GM12878 (cell line): ENCODE results near the gene MAN2C1. TPM values are rescaled to one million over a fixed set of nuclear protein-coding genes. Genes with fewer than 3 reads are reported as not detected.
"Not testable (repeated sequence)": the region's sequence is repeated elsewhere in the genome, so short reads cannot be mapped to it uniquely, and the experiment has no call there.

Source experiments
- ATAC-seq: fragments of 200-7000 bp; cut with Tn5 transposase; 3 replicates; pipeline ENCODE4 v1.9.1; 2020; ENCODE audit warnings: mild to moderate bottlenecking, moderate library complexity
- BruUV-seq: library from RNA; stranded (reverse); fragments of 400-500 nt; replicated peaks from 2 replicates; lab custom pipeline; 2021; lab: Mats Ljungman, UMichigan
- CTCF ChIA-PET: fragments of 300-600 bp; sonication (Branson Sonifier 250); formaldehyde crosslinking; extraction: SDS; loops from one replicate; lab custom pipeline; 2021; ENCODE audit warnings: inconsistent platforms; lab: Yijun Ruan, JAX
- POLR2A ChIA-PET: fragments of 350-600 bp; formaldehyde crosslinking; extraction: SDS; loops from one replicate; lab custom pipeline; 2021; ENCODE audit warnings: inconsistent platforms; lab: Charles Lee
- RAD21 ChIA-PET: fragments of 300-600 bp; sonication (Branson Sonifier 250); formaldehyde crosslinking; loops from one replicate; lab custom pipeline; 2023; ENCODE audit warnings: antibody characterized with exemption; ENCODE audit not compliant: unreplicated experiment; lab: Charles Lee
- SMC1A ChIA-PET: fragments of 300-600 bp; sonication (Branson Sonifier 250); formaldehyde crosslinking; loops from one replicate; lab custom pipeline; 2023; ENCODE audit not compliant: unreplicated experiment, uncharacterized antibody; lab: Charles Lee
- DNase-seq: peaks from one replicate; pipeline ENCODE4 v3.0.0-alpha.2; 2011; ENCODE audit warnings: low read depth, low spot score
- FAIRE-seq: peaks from 3 replicates; lab custom pipeline; 2011; peaks lifted over from hg19 to GRCh38; lab: Jason Lieb, UNC
- H2AFZ ChIP-seq: 2 replicates; pipeline ENCODE4 v1.6.0; 2011; ENCODE audit warnings: low read depth, low read length, control low read depth; ENCODE audit not compliant: control insufficient read depth
- H3K27ac ChIP-seq: 2 replicates; pipeline ENCODE4 v1.5.1; 2011; ENCODE audit warnings: control low read depth; ENCODE audit not compliant: control insufficient read depth, insufficient read depth
- H3K27me3 ChIP-seq, 2 experiments: replicated peaks in 1 of 2; 2 replicates each; pipeline versions ENCODE4 v1.6.0 to v1.6.1; 2011; ENCODE audit warnings: low read length in 1 of 2; ENCODE audit not compliant: control insufficient read depth in 2 of 2, insufficient read depth in 2 of 2
- H3K36me3 ChIP-seq, 2 experiments: 2 replicates each; pipeline ENCODE4 v1.5.1; 2011; ENCODE audit warnings: low read length in 1 of 2; ENCODE audit not compliant: control insufficient read depth in 2 of 2, insufficient read depth in 2 of 2
- H3K4me1 ChIP-seq: 2 replicates; pipeline ENCODE4 v1.6.1; 2011; ENCODE audit warnings: mild to moderate bottlenecking, low read length, moderate library complexity, mixed read lengths; ENCODE audit not compliant: control insufficient read depth, insufficient read depth
- H3K4me2 ChIP-seq: 2 replicates; pipeline ENCODE4 v1.6.0; 2011; ENCODE audit warnings: control low read depth; ENCODE audit not compliant: control insufficient read depth, insufficient read depth
- H3K4me3 ChIP-seq: fragments of 200-600 bp; sonication (generic); 2 replicates; pipeline ENCODE4 v1.5.1; 2016
- H3K79me2 ChIP-seq: 2 replicates; pipeline ENCODE4 v1.6.0; 2011; ENCODE audit warnings: low read length; ENCODE audit not compliant: control insufficient read depth, insufficient read depth
- H3K9ac ChIP-seq: 2 replicates; pipeline ENCODE4 v1.8.0; 2011; ENCODE audit warnings: low read length, control low read depth, mixed read lengths; ENCODE audit not compliant: control insufficient read depth, insufficient read depth
- H3K9me3 ChIP-seq: replicated peaks from 3 replicates; pipeline ENCODE4 v1.5.1; 2011; ENCODE audit warnings: mild to moderate bottlenecking, low read length; ENCODE audit not compliant: control insufficient read depth, insufficient read depth
- H4K20me1 ChIP-seq: 2 replicates; pipeline ENCODE4 v1.6.0; 2011; ENCODE audit not compliant: control insufficient read depth, insufficient read depth
- CHD1 ChIP-seq: IDR thresholded peaks from 2 replicates; pipeline ENCODE4 v1.6.1; 2012; ENCODE audit warnings: low read depth, low read length, improper control_type of control experiment
- IKZF1 ChIP-seq: fragments of 450-650 bp; conservative IDR thresholded peaks from 2 replicates; pipeline ENCODE4 v1.6.1; 2017; ENCODE audit warnings: antibody characterized with exemption, mild to moderate bottlenecking
- ZSCAN29 ChIP-seq: fragments of 450-650 bp; IDR thresholded peaks from 2 replicates; pipeline ENCODE4 v1.6.1; 2017; ENCODE audit warnings: mild to moderate bottlenecking, moderate library complexity
- WGBS: methylation state at CpG from one replicate; pipeline ENCODE4 v1.1.6; 2016; ENCODE audit warnings: low lambda C conversion rate; ENCODE audit not compliant: insufficient replicate concordance, insufficient coverage; ENCODE audit errors: missing lambda C conversion rate; 5-methylcytosine and 5-hydroxymethylcytosine counted together
- in situ Hi-C: fragments of 300-500 bp; cut with MboI; formaldehyde crosslinking; loops from 9 replicates; pipeline ENCODE4 v1.14.3; 2018; ENCODE audit warnings: mixed read lengths
- intact Hi-C: fragments of 100-400 bp; cut with micrococcal nuclease; formaldehyde crosslinking; loops from one replicate; pipeline ENCODE4 v1.14.2; 2022; ENCODE audit not compliant: unreplicated experiment
- polyA plus RNA-seq, 11 experiments: library from polyadenylated mRNA; depleted of rRNA in 4 of 11; unstranded in 6 of 11; stranded (reverse) in 5 of 11; fragments of >200 nt; fragmentation: Nextera tagmentation in 4 of 11; fragmentation: Illumina TruSeq in 1 of 11; extraction: Ambion mirVana in 4 of 11; extraction: Trizol in 1 of 11; gene quantifications; 1 replicate in 1 of 11; 2 replicates in 10 of 11; pipeline versions ENCODE4 v1.2.1 to v1.2.3, GENCODE V29; 2011 to 2016; ENCODE audit warnings: inconsistent platforms in 2 of 11, missing spikeins in 2 of 11, low read depth in 1 of 11
- total RNA-seq, 4 experiments: library from RNA; depleted of rRNA in 3 of 4; stranded (reverse); fragments of >200 nt in 3 of 4; fragmentation: Illumina TruSeq in 1 of 4; extraction: Trizol in 1 of 4; gene quantifications; 2 replicates each; pipeline versions ENCODE4 v1.2.1 to v1.2.3, GENCODE V29; 2013 to 2021

The MAN2C1 gene
- total and polyA plus RNA-seq, 10 of the 15 experiments (the other 5 are each of a cell fraction or from before 2014, with no cell fraction given): 1.4 to 111 (median 42.2) TPM

DNA sequence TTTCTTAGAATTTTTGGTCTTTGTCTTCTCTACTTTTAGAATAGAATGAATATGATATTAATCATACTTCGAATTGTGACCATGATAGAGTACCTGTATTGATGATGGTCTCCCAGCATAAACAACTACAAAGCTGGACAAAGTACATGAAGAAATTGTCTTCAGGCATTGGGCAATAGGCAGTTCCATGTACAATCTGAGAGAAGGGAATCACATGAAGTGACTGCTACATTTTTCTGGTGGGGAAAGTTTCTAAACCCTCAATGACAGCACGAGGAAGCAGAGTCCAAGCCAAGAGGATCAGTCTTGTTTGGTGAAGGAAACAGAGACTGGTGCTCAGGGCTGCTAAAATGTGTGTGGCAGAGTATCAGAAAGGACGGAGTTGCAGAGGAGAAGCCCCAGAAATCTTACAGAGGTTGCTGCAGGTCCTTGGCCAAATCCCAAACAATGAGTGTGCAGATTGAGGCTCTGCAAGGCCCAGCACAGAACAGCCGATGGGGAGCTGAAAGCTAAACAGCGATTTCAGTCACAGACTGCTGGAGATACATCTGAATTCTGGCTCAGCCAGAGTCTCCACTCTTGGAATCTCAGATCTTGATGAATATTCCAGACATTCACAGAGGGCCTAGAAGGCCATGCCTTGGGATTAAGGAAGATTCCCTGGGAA, 49.0 kb downstream of the MAN2C1 start:
- H3K27ac ChIP-seq, H3K9ac ChIP-seq, POLR2A ChIA-PET, H4K20me1 ChIP-seq, intact Hi-C loops, H3K79me2 ChIP-seq, H3K4me3 ChIP-seq, H3K27me3 ChIP-seq, ATAC-seq, H2AFZ ChIP-seq, H3K4me1 ChIP-seq, BruUV-seq, H3K4me2 ChIP-seq, RAD21 ChIA-PET, FAIRE-seq, CTCF ChIA-PET, SMC1A ChIA-PET, H3K36me3 ChIP-seq, H3K9me3 ChIP-seq, DNase-seq: not testable (repeated sequence)
- in situ Hi-C loops: loop anchor here (5.0 kb wide), 1 partner anchor 82 kb away; no protein-coding TSS in a partner anchor
- 9% methylated on average over 5 of the region's 5 CpGs for WGBS

DNA sequence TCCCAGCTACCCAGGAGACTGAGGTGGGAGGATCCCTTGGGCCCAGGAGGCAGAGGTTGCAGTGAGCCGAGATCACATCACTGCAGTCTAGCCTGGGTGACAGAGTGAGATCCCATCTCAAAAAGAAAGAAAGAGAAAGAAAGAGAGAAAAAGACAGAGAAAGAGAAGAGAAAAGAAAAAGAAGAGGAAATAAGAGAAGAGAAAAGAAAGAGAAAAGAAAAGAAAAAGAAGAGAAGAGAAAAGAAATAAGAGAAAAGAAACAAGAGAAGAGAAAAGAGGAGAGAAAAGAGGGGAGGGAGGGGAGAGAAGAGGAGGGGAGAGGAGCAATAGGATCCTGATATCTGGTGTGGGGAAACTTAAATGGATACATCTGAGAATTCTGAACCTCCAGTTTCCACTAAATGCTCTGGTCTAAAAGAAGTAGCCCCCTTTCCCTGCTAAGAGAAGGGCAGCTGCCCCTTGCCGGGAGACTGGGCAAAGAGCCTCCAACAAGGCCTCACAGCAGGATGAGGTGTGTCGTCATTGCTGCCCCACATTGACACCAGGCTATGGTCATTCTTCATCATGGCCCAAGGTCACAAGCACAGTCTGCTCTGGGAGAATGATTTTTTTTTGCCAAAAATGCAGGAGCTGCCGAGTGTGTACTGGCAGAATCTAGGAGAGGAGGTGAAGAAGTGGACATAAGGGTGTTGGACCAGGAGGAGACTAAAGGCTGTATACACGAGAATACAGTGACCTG, 53.7 kb downstream of the MAN2C1 start:
- Histone ChIP-seq H3K4me2 (no peak overlapping the region), H3K27ac (no peak overlapping the region), H3K9ac (no peak overlapping the region), H3K9me3 (no peaks in the 10 kb centered on the region), H3K4me1 (no peaks in the 10 kb centered on the region), H3K36me3 (no peaks in the 10 kb centered on the region), H3K4me3 (no peak overlapping the region), H3K27me3 (no peaks in the 10 kb centered on the region; a peak in 1 of 4 replicates), H3K79me2 (no peaks in the 10 kb centered on the region), H4K20me1 (no peaks in the 10 kb centered on the region), H2AFZ (no peak overlapping the region)
- BruUV-seq: no TSS peak
- ChIA-PET SMC1A (no interaction called here), RAD21 (no interaction called here), POLR2A (no interaction called here), CTCF (no interaction called here)
- intact Hi-C loops (no loop called here), in situ Hi-C loops (loop anchor here (5.0 kb wide), 1 partner anchor 77 kb away; no protein-coding TSS in a partner anchor)
- TF ChIP-seq ZSCAN29 (no peak), IKZF1 (no peak), CHD1 (no peak)
- no peak for FAIRE-seq
- DNase-seq: no peak
- WGBS: 43% methylated on average over 5 of the region's 5 CpGs
- no peak for ATAC-seq
